Psoas muscle (tissue), 8 donors: ENCODE measurements around the gene PPP1R13L. TPM values are rescaled to one million over a fixed set of nuclear protein-coding genes. Genes with fewer than 3 reads are reported as not detected.
A peak's percentile ranks its signal among the peaks of the same experiment; 100 is the strongest.

Experiments used
- ATAC-seq, 4 donors: fragments of 200-7000 bp; cut with Tn5 transposase; one replicate each; pipeline ENCODE4 v1.9.1; 2020; ENCODE audit warnings: moderate library complexity in 3 of 4, mild to moderate bottlenecking in 2 of 4
- DNase-seq, 2 donors: peaks; one replicate each; pipeline ENCODE4 v3.0.0-alpha.2; 2020
- H3K27ac ChIP-seq: fragments of 200-600 bp; one replicate; pipeline ENCODE4 v1.8.0; 2022
- H3K27me3 ChIP-seq, 3 donors: fragments of 200-600 bp in 1 of 3; one replicate each; pipeline versions ENCODE4 v1.6.1 to v1.8.0; 2013 to 2022; ENCODE audit warnings: low read length in 2 of 3, mild to moderate bottlenecking in 2 of 3, moderate library complexity in 1 of 3; ENCODE audit not compliant: insufficient read depth in 3 of 3
- H3K36me3 ChIP-seq, 2 donors: fragments of 200-600 bp in 1 of 2; one replicate each; pipeline versions ENCODE4 v1.6.1 to v1.8.0; 2013 to 2022; ENCODE audit warnings: low read depth in 1 of 2, mild to moderate bottlenecking in 1 of 2, moderate library complexity in 1 of 2; ENCODE audit not compliant: insufficient read depth in 1 of 2
- H3K4me1 ChIP-seq: fragments of 200-600 bp; one replicate; pipeline ENCODE4 v1.8.0; 2022
- H3K4me3 ChIP-seq: fragments of 200-600 bp; one replicate; pipeline ENCODE4 v1.8.0; 2022; ENCODE audit warnings: mild to moderate bottlenecking
- H3K9me3 ChIP-seq: fragments of 200-600 bp; one replicate; pipeline ENCODE4 v1.8.0; 2022
- CTCF ChIP-seq: fragments of 200-600 bp; IDR thresholded peaks from one replicate; pipeline ENCODE4 v1.8.0; 2022; ENCODE audit warnings: antibody characterized with exemption
- WGBS, 3 donors: extraction: QIAGEN DNeasy Blood & Tissue Kit; methylation state at CpG; one replicate each; pipeline versions ENCODE4 v1.1.6 to v1.1.7; 2013; 5-methylcytosine and 5-hydroxymethylcytosine counted together
- intact Hi-C, 2 donors: fragments of 100-400 bp; cut with DNase I; formaldehyde crosslinking; loops; one replicate each; pipeline versions ENCODE4 v1.11.0 to v1.14.2; 2022
- polyA plus RNA-seq, 3 donors: library from polyadenylated mRNA; stranded (reverse); fragments of 200-250 nt; gene quantifications; one replicate each; pipeline ENCODE4 v1.2.3, GENCODE V29; 2013
- total RNA-seq, 4 donors: library from RNA; stranded (reverse); fragmentation: NEBNext Ultra II Directional in 2 of 4; extraction: Animal tissue kit (Norgen Biotek cat#: 25700) in 2 of 4; gene quantifications; one replicate each; pipeline versions ENCODE4 v1.2.1 to v1.2.4, GENCODE V29; 2021 to 2023
- donor health status: healthy with polysubstance abuse.
- donor health status: DM: no; HTN: no; CAD: no; lungs with moderate emphysema.
- donor health status: Bipolar disorder and iron deficiency.
- donor health status: healthy.
- donor health status: DM: yes; HTN: yes; CAD: no.
- donor health status: DM: no; HTN: no; CAD: no.
- donor health status: DM: no; HTN: no; CAD: no.
- donor health status: DM: yes; HTN: yes; CAD: no.

Gene PPP1R13L
- total and polyA plus RNA-seq, 7 donors = 1.8 to 21.4 (median 4.8) TPM

- Histone ChIP-seq H3K36me3 (no peaks in the 10 kb centered on the region), H3K27ac (no peak overlapping the region), H3K9me3 (no peaks in the 10 kb centered on the region), H3K4me3 (no peak overlapping the region), H3K4me1 (no peaks in the 10 kb centered on the region), H3K27me3 (peaks cover 0 to 17% (median 12%) of the 10 kb centered on the region in 3 donors)
- WGBS, 3 donors = 77 to 86% (median 81%) methylated on average over 15 of the region's 15 CpGs
- DNase-seq (no peak), ATAC-seq (no peak)
- no peak for TF ChIP-seq CTCF
- intact Hi-C loops = no loop called here
Observed at GRCh38 chr19:45345506-45345860, 59.4 kb downstream of the PPP1R13L start.

- TF ChIP-seq CTCF = no peak
- ATAC-seq = no peak
- Histone ChIP-seq H3K4me3 (no peak overlapping the region), H3K9me3 (no peaks in the 10 kb centered on the region), H3K27me3 (peaks cover 0 to 23% (median 12%) of the 10 kb centered on the region in 3 donors), H3K27ac (no peak overlapping the region), H3K4me1 (no peaks in the 10 kb centered on the region), H3K36me3 (no peaks in the 10 kb centered on the region)
- intact Hi-C loops = no loop called here
- 51 to 66% (median 55%) methylated on average over 14 to 15 of the region's 15 CpGs for WGBS, 3 donors
- DNase-seq = no peak
Observed at GRCh38 chr19:45344621-45345505, 60.0 kb downstream of the PPP1R13L start.

GRCh38 chr19:45342911-45343310, 62.0 kb downstream of the PPP1R13L start:
- no peaks in the 10 kb centered on the region for H3K4me1 ChIP-seq
- H3K9me3 ChIP-seq = no peaks in the 10 kb centered on the region
- no peak for DNase-seq
- intact Hi-C loops = no loop called here
- no peak overlapping the region for H3K4me3 ChIP-seq
- no peak for TF ChIP-seq CTCF
- no peak overlapping the region for H3K27ac ChIP-seq
- WGBS, 3 donors = 71 to 72% (median 72%) methylated on average over 13 of the region's 13 CpGs
- no peak for ATAC-seq
- no peaks in the 10 kb centered on the region for H3K36me3 ChIP-seq
- H3K27me3 ChIP-seq = peaks cover 0 to 34% (median 12%) of the 10 kb centered on the region in 3 donors

GRCh38 chr19:45340899-45341453, 63.9 kb downstream of the PPP1R13L start:
- 12 to 17% (median 14%) methylated on average over 19 to 25 of the region's 25 CpGs for WGBS, 3 donors
- H3K4me1 ChIP-seq = no peaks in the 10 kb centered on the region
- ATAC-seq (no peak), DNase-seq (no peak)
- no peak for TF ChIP-seq CTCF
- H3K27ac ChIP-seq = no peak overlapping the region
- intact Hi-C loops = no loop called here
- no peaks in the 10 kb centered on the region for H3K36me3 ChIP-seq
- peak overlapping the region; percentile 49 for H3K4me3 ChIP-seq
- no peaks in the 10 kb centered on the region for H3K9me3 ChIP-seq
- H3K27me3 ChIP-seq = peaks cover 0 to 29% (median 6%) of the 10 kb centered on the region in 3 donors
